Left cardiac atrium (tissue), 4 donors: ENCODE measurements around the gene SLAMF8. TPM values are rescaled to one million over a fixed set of nuclear protein-coding genes. Genes with fewer than 3 reads are reported as not detected.

Experiments
- ATAC-seq, 2 donors: fragments of 200-7000 bp; cut with Tn5 transposase; one replicate each; pipeline ENCODE4 v1.9.1; 2020; ENCODE audit warnings: mild to moderate bottlenecking in 2 of 2, moderate library complexity in 2 of 2
- DNase-seq: peaks from one replicate; pipeline ENCODE4 v3.0.0-alpha.2; 2020
- intact Hi-C, 2 donors: fragments of 100-400 bp; cut with DNase I; formaldehyde crosslinking; loops; one replicate each; pipeline versions ENCODE4 v1.14.1 to v1.15.1; 2022 to 2023
- total RNA-seq, 2 donors: library from RNA; stranded (reverse); fragmentation: NEBNext Ultra II Directional; extraction: Animal tissue kit (Norgen Biotek cat#: 25700); gene quantifications; one replicate each; pipeline ENCODE4 v1.2.1, GENCODE V29; 2021
- donor health status: DM: no; HTN: yes; CAD: no.
- donor health status: DM: no; HTN: yes; CAD: no; lungs with severe emphysema.
- donor health status: DM: yes; HTN: yes; CAD: no.
- donor health status: Dilated cardiomyopathy.

SLAMF8 gene
- total RNA-seq, 2 donors from 2014 or later: 2.4 to 4.4 TPM

GRCh38 chr1:159839116-159839849, 12.6 kb downstream of the SLAMF8 start:
- ATAC-seq (no peak), DNase-seq (no peak)
- intact Hi-C loops: no loop called here

DNA sequence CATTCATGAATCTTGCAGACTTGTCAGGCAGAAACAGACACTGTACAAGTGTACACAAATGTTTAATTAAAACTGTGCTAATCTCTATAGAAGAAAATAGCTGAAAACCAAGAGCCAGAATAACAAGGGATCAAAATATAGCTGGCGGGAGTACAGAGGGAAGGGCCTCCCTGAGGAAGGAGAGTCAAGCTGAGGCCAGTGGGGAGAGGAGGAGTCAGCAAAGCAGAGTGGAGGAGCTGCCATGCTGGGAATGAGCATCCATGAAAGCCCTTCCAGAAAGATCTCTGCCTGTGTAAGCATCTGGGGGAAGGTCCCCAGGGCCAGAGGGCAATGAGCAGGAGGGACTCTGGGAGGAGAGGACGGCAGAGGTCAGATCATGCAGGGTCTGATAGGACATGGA, 15.1 kb downstream of the SLAMF8 start:
- peak in 1 of 2 donors; percentile 34 for ATAC-seq
- intact Hi-C loops: no loop called here
- no peak for DNase-seq

DNA sequence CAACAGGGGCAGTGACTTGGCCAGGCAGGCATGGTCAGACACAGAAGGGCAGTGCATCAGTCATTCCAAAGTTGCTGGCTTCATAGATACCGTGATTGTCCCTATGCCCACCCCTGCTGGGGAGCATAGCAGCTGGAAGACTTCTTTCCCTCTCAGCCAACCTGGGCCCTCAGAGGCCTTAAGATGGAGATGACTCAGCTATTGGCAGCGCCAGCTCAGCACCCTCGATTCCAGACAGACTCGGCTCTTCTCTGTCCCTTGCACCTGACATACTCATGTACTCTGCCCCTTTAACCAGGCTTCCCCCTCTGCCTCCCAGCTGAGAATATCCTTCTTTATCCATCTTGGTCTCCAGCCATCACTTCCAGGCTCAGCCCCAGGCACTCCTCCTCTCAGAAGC, 16.8 kb downstream of the SLAMF8 start:
- intact Hi-C loops: no loop called here
- ATAC-seq (no peak), DNase-seq (no peak)

- no peak for ATAC-seq
- DNase-seq: no peak
- intact Hi-C loops: no loop called here
These were observed 19.3 kb downstream of the SLAMF8 start for GRCh38 chr1:159845751-159846629.

- no peak for DNase-seq
- intact Hi-C loops: no loop called here
- ATAC-seq: no peak
These were observed 20.6 kb downstream of the SLAMF8 start for GRCh38 chr1:159847231-159847630.

GRCh38 chr1:159848326-159848725, 21.7 kb downstream of the SLAMF8 start:
- ATAC-seq (no peak), DNase-seq (no peak)
- intact Hi-C loops: no loop called here

GRCh38 chr1:159849626-159850366, 23.1 kb downstream of the SLAMF8 start:
- ATAC-seq: no peak
- no peak for DNase-seq
- intact Hi-C loops: loop anchor here in 1 of 2 donors (5.0 kb wide), 1 partner anchor 67 kb away; the partner anchor contains the start of gene DUSP23

- intact Hi-C loops: loop anchor here in 1 of 2 donors (5.0 kb wide), 1 partner anchor 69 kb away; the partner anchor contains the start of gene DUSP23
- no peak for DNase-seq
These were observed 24.7 kb downstream of the SLAMF8 start for GRCh38 chr1:159851407-159851806.

GRCh38 chr1:159853417-159854115, 26.9 kb downstream of the SLAMF8 start:
- intact Hi-C loops: loop anchor here in 1 of 2 donors (5.0 kb wide), 1 partner anchor 71 kb away; the partner anchor contains the start of gene DUSP23
- ATAC-seq (no peak), DNase-seq (no peak)

More at GRCh38 chr1:159851407-159851806, 24.7 kb downstream of the SLAMF8 start:
- ATAC-seq: no peak

DNA sequence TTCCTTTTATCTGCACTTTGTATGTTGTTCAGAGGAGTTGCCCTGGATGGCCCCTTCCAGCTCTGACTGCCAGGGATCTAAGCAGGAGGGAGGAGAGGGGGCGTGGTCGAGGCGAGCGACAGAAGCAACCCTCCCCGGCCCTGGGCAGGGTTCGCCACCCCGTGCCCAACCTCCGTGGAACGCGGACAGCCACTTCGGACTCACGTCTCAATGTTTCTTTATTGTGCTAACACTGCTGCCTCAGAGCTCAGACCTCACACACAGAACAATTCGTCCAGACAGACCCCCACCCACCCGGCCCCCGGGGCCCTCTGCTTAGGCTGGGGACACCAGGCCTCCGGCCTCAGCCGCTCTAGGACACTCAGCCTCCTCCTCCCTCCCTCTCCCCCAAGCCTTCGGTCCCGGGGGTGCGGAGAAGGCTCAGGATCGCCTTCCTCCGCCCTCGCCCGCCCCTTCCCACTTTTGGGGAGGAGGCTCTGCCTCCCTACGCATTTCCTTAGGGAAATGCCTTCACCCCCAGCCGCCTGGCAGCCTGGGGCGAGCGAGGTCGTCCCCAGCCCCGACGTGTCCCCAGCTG, 27.5 kb downstream of the SLAMF8 start:
- intact Hi-C loops: loop anchor here in 1 of 2 donors (5.0 kb wide), 1 partner anchor 72 kb away; the partner anchor contains the start of gene DUSP23
- DNase-seq: peak; percentile 88
- ATAC-seq: peak; percentile 89 to 90

DNA sequence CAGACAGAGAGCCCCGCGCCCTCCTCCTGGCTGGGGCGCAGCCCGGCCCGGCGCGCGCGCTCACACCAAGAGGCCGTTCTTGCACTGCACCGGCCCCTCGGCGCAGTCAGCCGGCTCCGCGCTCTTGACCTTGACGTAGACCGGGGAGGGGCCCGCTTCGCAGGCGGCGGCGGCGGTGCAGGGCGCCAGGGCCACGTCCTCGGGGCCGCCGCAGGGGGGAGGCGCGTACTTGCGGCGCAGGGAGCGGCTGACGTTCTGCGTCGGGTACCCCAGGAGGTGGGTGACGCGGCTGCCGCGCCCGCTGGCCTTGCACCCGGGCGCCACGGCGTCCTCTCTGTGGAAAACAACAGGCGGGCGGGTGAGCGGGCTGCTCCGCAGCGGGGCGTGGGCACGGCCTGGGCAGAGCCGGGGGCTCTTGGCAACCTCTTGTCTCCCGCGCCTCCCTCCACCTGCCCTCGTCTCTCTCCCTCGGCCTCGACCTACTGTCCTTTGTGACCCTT, 28.1 kb downstream of the SLAMF8 start:
- DNase-seq (peak; percentile 90), ATAC-seq (peak; percentile 97)
- intact Hi-C loops: loop anchor here in 1 of 2 donors (5.0 kb wide), 1 partner anchor 72 kb away; the partner anchor contains the start of gene DUSP23

DNA sequence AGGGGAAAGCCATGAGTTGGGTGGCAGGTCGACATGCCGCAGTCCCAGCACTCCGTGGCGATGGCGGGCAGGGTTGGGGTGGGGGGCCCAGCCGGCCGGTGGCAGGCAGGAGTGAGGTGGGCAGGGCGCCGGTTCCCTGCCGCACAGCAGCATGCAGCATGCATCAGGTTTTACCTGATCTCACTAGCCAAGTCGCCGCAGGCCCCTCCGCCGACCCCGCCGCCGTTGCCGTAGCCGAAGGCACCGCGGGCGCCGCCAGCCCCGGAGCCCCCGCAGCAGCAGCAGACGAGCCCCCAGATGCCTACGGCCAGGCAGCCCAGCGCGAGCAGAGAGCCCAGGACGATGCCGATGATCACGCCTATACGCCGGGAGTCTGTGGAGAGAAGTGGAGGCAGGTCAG, 29.0 kb downstream of the SLAMF8 start:
- DNase-seq (no peak), ATAC-seq (no peak)
- intact Hi-C loops: no loop called here

DNA sequence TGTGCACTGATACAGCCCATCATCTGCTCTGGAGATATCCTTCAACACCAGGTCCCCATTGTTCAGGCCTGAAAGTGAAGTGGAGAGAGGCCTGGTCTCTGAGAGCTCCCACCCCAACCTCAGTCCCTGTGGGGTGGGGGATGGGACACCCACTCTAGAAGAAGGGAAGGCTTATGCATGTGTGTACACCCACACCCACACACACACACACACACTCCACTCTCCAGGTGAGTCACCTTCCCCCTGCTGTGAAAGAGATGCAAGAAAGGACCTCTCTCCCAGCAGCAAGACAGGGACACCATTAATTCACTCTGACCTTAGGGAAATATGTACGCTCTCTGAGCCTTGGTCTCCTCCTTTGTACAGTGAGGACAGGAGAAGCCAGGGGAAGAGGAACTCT, 29.9 kb downstream of the SLAMF8 start:
- no peak for ATAC-seq
- no peak for DNase-seq
- intact Hi-C loops: no loop called here

DNA sequence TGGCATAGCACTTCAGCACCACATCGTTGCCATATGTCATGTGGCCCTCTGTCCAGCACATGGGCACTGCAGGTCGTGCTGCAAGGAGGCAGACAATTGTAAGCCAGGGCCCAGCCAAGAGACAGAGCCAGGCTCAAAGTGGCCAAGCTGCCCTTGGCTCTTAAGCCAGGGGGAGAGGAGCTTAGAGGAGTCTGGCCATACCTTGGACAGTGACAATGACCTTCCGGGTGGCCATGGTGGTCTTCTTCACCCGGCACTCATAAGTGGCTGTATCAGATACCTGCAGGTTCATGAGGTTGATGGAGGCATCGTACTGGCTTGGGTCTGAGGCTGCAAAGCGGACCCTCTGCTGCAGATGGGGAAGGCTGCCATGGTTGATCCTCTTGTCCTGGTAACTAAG, 31.2 kb downstream of the SLAMF8 start:
- DNase-seq: no peak
- intact Hi-C loops: no loop called here
- no peak for ATAC-seq

DNA sequence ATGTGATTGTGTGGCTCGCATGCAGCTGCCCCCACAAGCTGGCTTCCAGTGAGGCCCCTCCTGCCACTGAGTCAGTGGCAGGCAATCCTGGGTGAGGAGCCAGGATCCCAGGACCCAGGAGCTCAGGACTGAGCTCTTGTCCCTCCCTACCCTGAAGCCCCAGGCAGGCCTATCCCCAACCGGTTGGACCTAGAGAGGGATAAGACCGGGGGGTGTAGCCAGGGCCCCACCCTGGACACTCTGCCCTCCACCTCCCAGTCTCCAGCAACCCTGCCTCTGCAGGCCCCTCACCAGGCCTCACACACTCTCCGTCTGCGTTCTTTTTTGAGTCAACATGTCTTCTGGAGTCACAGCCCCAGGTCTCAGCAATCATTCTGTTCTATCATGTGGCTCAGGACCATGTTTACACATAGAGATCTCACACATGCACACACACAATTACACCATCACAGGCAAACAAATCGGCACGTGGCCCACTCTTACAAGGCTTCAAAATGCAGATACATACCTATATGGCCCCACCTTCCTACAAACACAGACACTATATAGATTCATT, 33.2 kb downstream of the SLAMF8 start:
- no peak for ATAC-seq
- intact Hi-C loops: no loop called here
- DNase-seq: no peak

DNA sequence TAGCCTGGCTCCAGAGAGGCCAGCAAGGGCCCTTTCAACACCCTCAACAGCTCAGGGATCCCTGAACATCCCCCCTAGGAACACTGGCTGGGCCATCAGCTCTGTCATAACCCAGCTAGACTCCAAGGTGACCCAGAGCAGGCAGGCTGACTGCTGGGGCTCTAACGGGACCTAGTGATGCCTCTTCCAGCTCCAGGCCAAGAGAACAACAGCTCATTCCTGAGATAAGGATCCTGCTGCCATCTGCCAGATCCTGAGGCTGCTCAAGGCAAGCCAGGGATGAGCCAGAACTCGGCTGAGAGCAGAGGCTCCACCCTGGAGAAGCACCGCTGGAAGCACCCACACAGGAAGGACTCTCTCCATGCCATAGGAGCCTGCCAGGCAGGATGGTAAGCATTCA, 33.8 kb downstream of the SLAMF8 start:
- ATAC-seq (peak; percentile 58 to 65), DNase-seq (no peak)
- intact Hi-C loops: no loop called here

- no peak for DNase-seq
- no peak for ATAC-seq
- intact Hi-C loops: no loop called here
These were observed 34.5 kb downstream of the SLAMF8 start for GRCh38 chr1:159861218-159861617.

DNA sequence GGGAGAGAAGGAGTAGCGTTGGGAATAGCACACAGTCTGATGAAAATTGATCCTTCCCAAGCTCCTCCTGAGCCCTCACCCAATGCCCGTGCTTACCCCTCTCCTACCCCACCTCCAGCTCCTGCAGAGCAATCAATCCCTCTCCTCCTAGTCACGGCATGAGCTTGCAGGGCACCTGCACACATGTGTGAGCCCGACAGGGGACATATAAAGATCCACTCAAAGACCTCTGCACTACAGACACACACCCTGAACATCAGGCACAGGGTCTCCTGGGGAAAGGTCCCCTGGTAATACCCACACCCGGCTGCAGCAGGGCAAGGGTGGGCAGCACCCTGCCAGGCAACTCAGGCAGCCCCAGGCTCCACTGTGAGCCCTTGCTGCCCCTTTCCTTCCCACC, 35.4 kb downstream of the SLAMF8 start:
- intact Hi-C loops: no loop called here
- ATAC-seq (no peak), DNase-seq (no peak)
